HCT116 (cell line): Measurements from ENCODE around the gene FAM53B.

Source experiments
- MAX ChIP-seq: IDR thresholded peaks from 2 replicates; pipeline ENCODE4 v1.6.1; 2012
- POLR2A ChIP-seq: IDR thresholded peaks from 2 replicates; pipeline ENCODE4 v1.7.0; 2011; ENCODE audit warnings: borderline replicate concordance; ENCODE audit not compliant: insufficient read depth, insufficient read length; ENCODE audit errors: extremely low read depth
- RAD21 ChIP-seq: IDR thresholded peaks from 2 replicates; pipeline ENCODE4 v1.6.1; 2012; ENCODE audit warnings: low read depth, mild to moderate bottlenecking
- YY1 ChIP-seq: IDR thresholded peaks from 2 replicates; pipeline ENCODE4 v1.6.1; 2011; ENCODE audit warnings: low read length, low read depth, moderate library complexity, mild to moderate bottlenecking; ENCODE audit not compliant: insufficient replicate concordance; ENCODE audit errors: extremely low read depth
- ZFX ChIP-seq: fragments of 450-650 bp; IDR thresholded peaks from 2 replicates; pipeline ENCODE4 v1.6.1; 2017
- TF ChIP-seq, protein P1 (sequence below): IDR thresholded peaks from 2 replicates; pipeline ENCODE4 v1.6.1; 2012
- TF ChIP-seq, protein P2 (sequence below), 3 experiments: fragments of 200-600 bp in 1 of 3; sonication (generic) in 1 of 3; IDR thresholded peaks in 2 of 3; conservative IDR thresholded peaks in 1 of 3; 2 replicates each; pipeline ENCODE4 v1.5.1; 2012 to 2017; ENCODE audit warnings: low read depth in 2 of 3, low read length in 2 of 3, antibody characterized with exemption in 1 of 3, borderline replicate concordance in 1 of 3, control low read depth in 1 of 3, mild to moderate bottlenecking in 1 of 3, mixed read lengths in 1 of 3, mixed run types in 1 of 3, moderate library complexity in 1 of 3; ENCODE audit not compliant: insufficient read depth in 1 of 3
- TF ChIP-seq, protein P3 (sequence below): IDR thresholded peaks from 2 replicates; pipeline ENCODE4 v1.6.1; 2012; ENCODE audit warnings: low read depth

DNA sequence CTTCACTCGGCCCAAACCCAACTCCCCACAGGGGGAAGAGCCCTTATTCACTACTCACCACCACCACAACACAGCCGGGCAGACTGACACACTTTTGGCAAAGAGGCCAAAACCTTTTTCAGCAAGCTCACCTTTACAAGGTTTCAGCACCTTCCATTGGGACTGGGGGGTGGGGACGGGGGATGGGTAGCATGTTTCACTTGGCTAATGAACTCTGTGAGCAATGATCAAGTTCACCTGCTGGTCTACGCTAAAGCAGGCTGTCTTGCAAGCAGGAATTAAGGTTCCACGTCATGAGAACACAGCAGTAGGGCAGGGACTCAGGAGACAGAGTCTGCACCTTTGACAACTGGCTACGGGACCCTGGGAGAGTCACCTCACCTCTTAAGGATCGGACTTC lies 7.0 kb downstream of the FAM53B start:
- TF ChIP-seq, protein P1, sequence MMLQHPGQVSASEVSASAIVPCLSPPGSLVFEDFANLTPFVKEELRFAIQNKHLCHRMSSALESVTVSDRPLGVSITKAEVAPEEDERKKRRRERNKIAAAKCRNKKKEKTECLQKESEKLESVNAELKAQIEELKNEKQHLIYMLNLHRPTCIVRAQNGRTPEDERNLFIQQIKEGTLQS = no peak
- no peak for TF ChIP-seq YY1
- TF ChIP-seq, protein P2, sequence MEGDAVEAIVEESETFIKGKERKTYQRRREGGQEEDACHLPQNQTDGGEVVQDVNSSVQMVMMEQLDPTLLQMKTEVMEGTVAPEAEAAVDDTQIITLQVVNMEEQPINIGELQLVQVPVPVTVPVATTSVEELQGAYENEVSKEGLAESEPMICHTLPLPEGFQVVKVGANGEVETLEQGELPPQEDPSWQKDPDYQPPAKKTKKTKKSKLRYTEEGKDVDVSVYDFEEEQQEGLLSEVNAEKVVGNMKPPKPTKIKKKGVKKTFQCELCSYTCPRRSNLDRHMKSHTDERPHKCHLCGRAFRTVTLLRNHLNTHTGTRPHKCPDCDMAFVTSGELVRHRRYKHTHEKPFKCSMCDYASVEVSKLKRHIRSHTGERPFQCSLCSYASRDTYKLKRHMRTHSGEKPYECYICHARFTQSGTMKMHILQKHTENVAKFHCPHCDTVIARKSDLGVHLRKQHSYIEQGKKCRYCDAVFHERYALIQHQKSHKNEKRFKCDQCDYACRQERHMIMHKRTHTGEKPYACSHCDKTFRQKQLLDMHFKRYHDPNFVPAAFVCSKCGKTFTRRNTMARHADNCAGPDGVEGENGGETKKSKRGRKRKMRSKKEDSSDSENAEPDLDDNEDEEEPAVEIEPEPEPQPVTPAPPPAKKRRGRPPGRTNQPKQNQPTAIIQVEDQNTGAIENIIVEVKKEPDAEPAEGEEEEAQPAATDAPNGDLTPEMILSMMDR (IDR thresholded peaks at IDR 0.05 in 2 of 3, conservative IDR thresholded peaks at IDR 0.05 in 1 of 3; ENCODE audit: borderline replicate concordance in 1 of 3, insufficient read depth in 1 of 3, low read depth in 2 of 3, low read length in 2 of 3) = no peak
- TF ChIP-seq RAD21 = no peak
- no peak for TF ChIP-seq ZFX
- TF ChIP-seq POLR2A = no peak
- TF ChIP-seq, protein P3, sequence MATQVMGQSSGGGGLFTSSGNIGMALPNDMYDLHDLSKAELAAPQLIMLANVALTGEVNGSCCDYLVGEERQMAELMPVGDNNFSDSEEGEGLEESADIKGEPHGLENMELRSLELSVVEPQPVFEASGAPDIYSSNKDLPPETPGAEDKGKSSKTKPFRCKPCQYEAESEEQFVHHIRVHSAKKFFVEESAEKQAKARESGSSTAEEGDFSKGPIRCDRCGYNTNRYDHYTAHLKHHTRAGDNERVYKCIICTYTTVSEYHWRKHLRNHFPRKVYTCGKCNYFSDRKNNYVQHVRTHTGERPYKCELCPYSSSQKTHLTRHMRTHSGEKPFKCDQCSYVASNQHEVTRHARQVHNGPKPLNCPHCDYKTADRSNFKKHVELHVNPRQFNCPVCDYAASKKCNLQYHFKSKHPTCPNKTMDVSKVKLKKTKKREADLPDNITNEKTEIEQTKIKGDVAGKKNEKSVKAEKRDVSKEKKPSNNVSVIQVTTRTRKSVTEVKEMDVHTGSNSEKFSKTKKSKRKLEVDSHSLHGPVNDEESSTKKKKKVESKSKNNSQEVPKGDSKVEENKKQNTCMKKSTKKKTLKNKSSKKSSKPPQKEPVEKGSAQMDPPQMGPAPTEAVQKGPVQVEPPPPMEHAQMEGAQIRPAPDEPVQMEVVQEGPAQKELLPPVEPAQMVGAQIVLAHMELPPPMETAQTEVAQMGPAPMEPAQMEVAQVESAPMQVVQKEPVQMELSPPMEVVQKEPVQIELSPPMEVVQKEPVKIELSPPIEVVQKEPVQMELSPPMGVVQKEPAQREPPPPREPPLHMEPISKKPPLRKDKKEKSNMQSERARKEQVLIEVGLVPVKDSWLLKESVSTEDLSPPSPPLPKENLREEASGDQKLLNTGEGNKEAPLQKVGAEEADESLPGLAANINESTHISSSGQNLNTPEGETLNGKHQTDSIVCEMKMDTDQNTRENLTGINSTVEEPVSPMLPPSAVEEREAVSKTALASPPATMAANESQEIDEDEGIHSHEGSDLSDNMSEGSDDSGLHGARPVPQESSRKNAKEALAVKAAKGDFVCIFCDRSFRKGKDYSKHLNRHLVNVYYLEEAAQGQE = no peak
- no peak for TF ChIP-seq MAX
